ENCODE data around the gene CRTC1.

CRTC1 gene

GRCh38 chr19:18799389-18799970 lies 116.0 kb downstream of the CRTC1 start:
- no peak for TF ChIP-seq CTCF (IDR thresholded peaks at IDR 0.05; ENCODE audit: borderline replicate concordance, insufficient read depth, low read depth, low read length)
- no peak overlapping the region for H3K4me3 ChIP-seq (ENCODE audit: low read depth, low read length)

GRCh38 chr19:18800079-18800478 lies 116.6 kb downstream of the CRTC1 start:
- H3K4me3 ChIP-seq (ENCODE audit: low read depth, low read length): no peak overlapping the region
- TF ChIP-seq CTCF (IDR thresholded peaks at IDR 0.05; ENCODE audit: borderline replicate concordance, insufficient read depth, low read depth, low read length): no peak

- H3K4me3 ChIP-seq (ENCODE audit: low read depth, low read length): no peak overlapping the region
- no peak for TF ChIP-seq CTCF (IDR thresholded peaks at IDR 0.05; ENCODE audit: borderline replicate concordance, insufficient read depth, low read depth, low read length)
Measured at GRCh38 chr19:18800636-18801035, 117.2 kb downstream of the CRTC1 start.

GRCh38 chr19:18802354-18802753 lies 118.9 kb downstream of the CRTC1 start:
- no peak for TF ChIP-seq CTCF (IDR thresholded peaks at IDR 0.05; ENCODE audit: borderline replicate concordance, insufficient read depth, low read depth, low read length)
- H3K4me3 ChIP-seq (ENCODE audit: low read depth, low read length): no peak overlapping the region

- no peak for TF ChIP-seq CTCF (IDR thresholded peaks at IDR 0.05; ENCODE audit: borderline replicate concordance, insufficient read depth, low read depth, low read length)
Measured at GRCh38 chr19:18803550-18804138, 120.2 kb downstream of the CRTC1 start.

GRCh38 chr19:18804139-18804601 lies 120.7 kb downstream of the CRTC1 start:
- TF ChIP-seq CTCF (IDR thresholded peaks at IDR 0.05; ENCODE audit: borderline replicate concordance, insufficient read depth, low read depth, low read length): no peak

More at GRCh38 chr19:18803550-18804138, 120.2 kb downstream of the CRTC1 start:
- no peak overlapping the region for H3K4me3 ChIP-seq (ENCODE audit: low read depth, low read length)

GRCh38 chr19:18804643-18805042 lies 121.2 kb downstream of the CRTC1 start:
- TF ChIP-seq CTCF (IDR thresholded peaks at IDR 0.05; ENCODE audit: borderline replicate concordance, insufficient read depth, low read depth, low read length): no peak

More at GRCh38 chr19:18804139-18804601, 120.7 kb downstream of the CRTC1 start:
- H3K4me3 ChIP-seq (ENCODE audit: low read depth, low read length): no peak overlapping the region

More at GRCh38 chr19:18804643-18805042, 121.2 kb downstream of the CRTC1 start:
- no peak overlapping the region for H3K4me3 ChIP-seq (ENCODE audit: low read depth, low read length)
